Endothelial cell of umbilical vein (primary cell): Measurements from ENCODE around the gene COL26A1. TPM values are rescaled to one million over a fixed set of nuclear protein-coding genes. Genes with fewer than 3 reads are reported as not detected.

Experiments
- BruUV-seq: library from RNA; stranded (reverse); fragments of 400-500 nt; replicated peaks from 2 replicates; lab custom pipeline; 2021; lab: Mats Ljungman, UMichigan
- CTCF ChIA-PET: fragments of 300-600, 350-600 bp; sonication (Branson Sonifier 250); formaldehyde crosslinking; loops from one replicate; lab custom pipeline; 2021; ENCODE audit warnings: antibody characterized with exemption, inconsistent platforms; lab: Charles Lee
- POLR2A ChIA-PET: fragments of 300-600, 350-600 bp; sonication (Branson Sonifier 250); formaldehyde crosslinking; loops from one replicate; lab custom pipeline; 2021; ENCODE audit warnings: antibody characterized with exemption, inconsistent platforms; lab: Charles Lee
- DNase-seq: peaks from one replicate; pipeline ENCODE4 v3.0.0-alpha.2; 2011; ENCODE audit warnings: low read depth, low spot score
- FAIRE-seq: peaks from 2 replicates; lab custom pipeline; 2011; peaks lifted over from hg19 to GRCh38; lab: Jason Lieb, UNC
- H2AFZ ChIP-seq: 2 replicates; pipeline ENCODE4 v1.6.0; 2012; ENCODE audit warnings: low read depth, low read length, control low read depth, inconsistent platforms
- H3K27ac ChIP-seq: 2 replicates; pipeline ENCODE4 v1.5.1; 2011; ENCODE audit warnings: low read depth, mild to moderate bottlenecking, control low read depth, low read length, moderate library complexity; ENCODE audit not compliant: insufficient read depth
- H3K27me3 ChIP-seq, 2 experiments: 2 replicates each; pipeline versions ENCODE4 v1.6.0 to v1.6.1; 2011; ENCODE audit warnings: low read length in 2 of 2, mixed read lengths in 1 of 2; ENCODE audit not compliant: control insufficient read depth in 2 of 2, insufficient read depth in 2 of 2
- H3K36me3 ChIP-seq, 2 experiments: 2 replicates in 1 of 2; 3 replicates in 1 of 2; pipeline ENCODE4 v1.5.1; 2011; ENCODE audit warnings: low read length in 2 of 2, mild to moderate bottlenecking in 1 of 2, moderate library complexity in 1 of 2; ENCODE audit not compliant: control insufficient read depth in 2 of 2, insufficient read depth in 2 of 2; ENCODE audit errors: extremely low read depth in 1 of 2
- H3K4me1 ChIP-seq: 3 replicates; pipeline ENCODE4 v1.5.1; 2011; ENCODE audit warnings: mild to moderate bottlenecking, low read length; ENCODE audit not compliant: control insufficient read depth, insufficient read depth; ENCODE audit errors: extremely low read depth
- H3K4me2 ChIP-seq: 2 replicates; pipeline ENCODE4 v1.6.1; 2011; ENCODE audit warnings: low read length, control low read depth, mixed read lengths; ENCODE audit not compliant: insufficient read depth
- H3K4me3 ChIP-seq, 3 experiments: fragments of 200-600 bp in 1 of 3; sonication (generic), shearing (Covaris generic) in 1 of 3; replicated peaks in 1 of 3; 2 replicates each; pipeline ENCODE4 v1.5.1; 2011 to 2016; ENCODE audit warnings: control low read depth in 3 of 3, low read length in 3 of 3, mild to moderate bottlenecking in 2 of 3, inconsistent platforms in 1 of 3, low read depth in 1 of 3, moderate library complexity in 1 of 3; ENCODE audit not compliant: insufficient read depth in 1 of 3
- H3K79me2 ChIP-seq: 2 replicates; pipeline ENCODE4 v1.6.0; 2012; ENCODE audit warnings: low read length, inconsistent platforms; ENCODE audit not compliant: control insufficient read depth, insufficient read depth
- H3K9ac ChIP-seq: replicated peaks from 2 replicates; pipeline ENCODE3; 2011; ENCODE audit warnings: low read length, control low read depth; ENCODE audit not compliant: insufficient read depth; ENCODE audit errors: extremely low read depth
- H3K9me1 ChIP-seq: replicated peaks from 3 replicates; pipeline ENCODE4 v1.6.0; 2011; ENCODE audit warnings: mild to moderate bottlenecking, low read length; ENCODE audit not compliant: control insufficient read depth, insufficient read depth; ENCODE audit errors: extremely low read depth
- H3K9me3 ChIP-seq: replicated peaks from 2 replicates; pipeline ENCODE4 v1.5.1; 2012; ENCODE audit warnings: low read length, inconsistent platforms; ENCODE audit not compliant: control insufficient read depth, insufficient read depth
- H4K20me1 ChIP-seq: replicated peaks from 2 replicates; pipeline ENCODE3; 2011; ENCODE audit warnings: mild to moderate bottlenecking, low read length; ENCODE audit not compliant: control insufficient read depth, insufficient read depth; ENCODE audit errors: extremely low read depth
- CTCF ChIP-seq, 2 donors: IDR thresholded peaks; 1 replicate in 1 of 2; 2 replicates in 1 of 2; pipeline ENCODE4 v1.5.1; 2011; ENCODE audit warnings: low read length in 2 of 2, mild to moderate bottlenecking in 2 of 2, moderate library complexity in 2 of 2, control low read depth in 1 of 2, inconsistent platforms in 1 of 2, low read depth in 1 of 2; ENCODE audit not compliant: insufficient read depth in 1 of 2; ENCODE audit errors: extremely low read depth in 1 of 2
- EZH2 ChIP-seq: IDR thresholded peaks from 2 replicates; pipeline ENCODE4 v1.6.1; 2012; ENCODE audit warnings: borderline replicate concordance, low read depth, mild to moderate bottlenecking, moderate library complexity, low read length, inconsistent platforms; ENCODE audit not compliant: severe bottlenecking
- FOS ChIP-seq: IDR thresholded peaks from 2 replicates; pipeline ENCODE4 v1.6.1; 2011; ENCODE audit warnings: mild to moderate bottlenecking, low read length, moderate library complexity, borderline replicate concordance; ENCODE audit not compliant: insufficient read depth
- GATA2 ChIP-seq: IDR thresholded peaks from 2 replicates; pipeline ENCODE4 v1.7.0; 2011; ENCODE audit warnings: low read depth, mild to moderate bottlenecking, moderate library complexity, mixed read lengths, low read length; ENCODE audit not compliant: insufficient read length, insufficient read depth
- JUN ChIP-seq: IDR thresholded peaks from 2 replicates; pipeline ENCODE4 v1.6.1; 2011; ENCODE audit warnings: borderline replicate concordance, low read depth; ENCODE audit not compliant: insufficient read length, insufficient read depth
- MAX ChIP-seq: IDR thresholded peaks from 2 replicates; pipeline ENCODE4 v1.6.1; 2011; ENCODE audit not compliant: insufficient read depth, insufficient read length
- MYC ChIP-seq: IDR thresholded peaks from one replicate; pipeline ENCODE4 v1.6.1; 2011; ENCODE audit warnings: mild to moderate bottlenecking, low read depth, low read length
- POLR2A ChIP-seq: IDR thresholded peaks from 2 replicates; pipeline ENCODE4 v1.6.1; 2012; ENCODE audit warnings: low read depth, mild to moderate bottlenecking, control low read depth, low read length
- POLR2AphosphoS5 ChIP-seq: IDR thresholded peaks from 2 replicates; pipeline ENCODE4 v1.6.1; 2012; ENCODE audit warnings: low read depth, mild to moderate bottlenecking, control low read depth, low read length, moderate library complexity; ENCODE audit not compliant: insufficient read depth
- dilution Hi-C: fragments of 300-500 bp; cut with MboI; formaldehyde crosslinking; loops from one replicate; pipeline ENCODE4 v1.15.0; 2019; ENCODE audit warnings: low sequenced_read_pairs; ENCODE audit not compliant: extremely low pct_ligation_motif_present
- intact Hi-C: fragments of 100-400 bp; cut with micrococcal nuclease; formaldehyde crosslinking; loops from one replicate; pipeline ENCODE4 v1.10.0; 2022
- polyA plus RNA-seq, 4 experiments: library from polyadenylated mRNA; depleted of rRNA in 3 of 4; stranded (reverse) in 3 of 4; unstranded in 1 of 4; fragments of >200 nt; gene quantifications; 2 replicates each; pipeline versions ENCODE4 v1.2.1 to v1.2.3, GENCODE V29; 2011 to 2012; ENCODE audit warnings: missing spikeins in 1 of 4
- total RNA-seq: library from RNA; stranded (reverse); gene quantifications from 2 replicates; pipeline ENCODE4 v1.2.3, GENCODE V29; 2021

COL26A1 gene
- total and polyA plus RNA-seq, 2 donors (not counting 3 experiments of a cell fraction or from before 2014, with no cell fraction given): not detected

- dilution Hi-C loops: no loop called here
Measured at GRCh38 chr7:101487753-101488152, 125.1 kb downstream of the COL26A1 start.

More at GRCh38 chr7:101487753-101488152, 125.1 kb downstream of the COL26A1 start:
- Histone ChIP-seq H3K27me3 (no peaks in the 10 kb centered on the region), H3K9me3 (no peaks in the 10 kb centered on the region), H3K9ac (no peak overlapping the region), H3K36me3 (no peaks in the 10 kb centered on the region), H3K4me1 (no peaks in the 10 kb centered on the region), H3K79me2 (no peaks in the 10 kb centered on the region), H3K27ac (no peak overlapping the region), H3K4me3 (no peak overlapping the region), H3K4me2 (no peak overlapping the region), H3K9me1 (no peaks in the 10 kb centered on the region), H4K20me1 (no peaks in the 10 kb centered on the region), H2AFZ (no peak overlapping the region)
- CTCF ChIA-PET: no interaction called here
- TF ChIP-seq GATA2 (no peak), EZH2 (no peak), POLR2AphosphoS5 (no peak), CTCF (IDR thresholded peaks at IDR 0.05; ENCODE audit: extremely low read depth in 1 of 2, insufficient read depth in 1 of 2, low read depth in 1 of 2, low read length in 2 of 2) (no peak), MYC (no peak), POLR2A (no peak), JUN (no peak), MAX (no peak), FOS (no peak)
- intact Hi-C loops: no loop called here
- POLR2A ChIA-PET: no interaction called here
- DNase-seq (no peak), FAIRE-seq (no peak)
- BruUV-seq: no TSS peak
